ENCODE measurements around the gene IPCEF1.
A peak's percentile ranks its signal among the peaks of the same experiment; 100 is the strongest.

Gene IPCEF1

GRCh38 chr6:154379585-154379984 is 23.0 kb upstream of the IPCEF1 start:
- ChIA-PET POLR2A (no interaction called here), CTCF (no interaction called here)
- no peak for DNase-seq (ENCODE audit: extremely low spot score)
- no peak for TF ChIP-seq FOXA1 (IDR thresholded peaks at IDR 0.05)
- TF ChIP-seq BHLHE40 (IDR thresholded peaks at IDR 0.05; ENCODE audit: borderline replicate concordance): no peak
- TF ChIP-seq PKNOX1 (IDR thresholded peaks at IDR 0.05): no peak
- TF ChIP-seq LEF1 (IDR thresholded peaks at IDR 0.05; ENCODE audit: borderline replicate concordance): no peak
- TF ChIP-seq CTBP1 (IDR thresholded peaks at IDR 0.05; ENCODE audit: borderline replicate concordance): no peak
- no peak for TF ChIP-seq NFRKB (IDR thresholded peaks at IDR 0.05)
- TF ChIP-seq ELF4 (IDR thresholded peaks at IDR 0.05): no peak

- ChIA-PET CTCF (no interaction called here), POLR2A (no interaction called here)
- TF ChIP-seq ELF4 (IDR thresholded peaks at IDR 0.05) (no peak), ARNT (IDR thresholded peaks at IDR 0.05) (no peak), L3MBTL2 (conservative IDR thresholded peaks at IDR 0.05) (no peak), FOXA1 (IDR thresholded peaks at IDR 0.05) (no peak), CTBP1 (IDR thresholded peaks at IDR 0.05; ENCODE audit: borderline replicate concordance) (no peak), SUZ12 (IDR thresholded peaks at IDR 0.05) (no peak), SP1 (IDR thresholded peaks at IDR 0.05) (no peak), TARDBP (IDR thresholded peaks at IDR 0.05) (no peak), LEF1 (IDR thresholded peaks at IDR 0.05; ENCODE audit: borderline replicate concordance) (no peak), BHLHE40 (IDR thresholded peaks at IDR 0.05; ENCODE audit: borderline replicate concordance) (no peak), FOXM1 (IDR thresholded peaks at IDR 0.05; ENCODE audit: borderline replicate concordance) (no peak), NFRKB (IDR thresholded peaks at IDR 0.05) (no peak)
- no peak for DNase-seq (ENCODE audit: extremely low spot score)
Observed at GRCh38 chr6:154378518-154378917, 21.9 kb upstream of the IPCEF1 start.

- POLR2A ChIA-PET: no interaction called here
- CTCF ChIA-PET: interaction anchor here (0.7 kb wide), 1 partner anchor 225 kb away, joined by 3 read pairs; no protein-coding TSS in a partner anchor
- TF ChIP-seq L3MBTL2 (conservative IDR thresholded peaks at IDR 0.05) (no peak), CTBP1 (IDR thresholded peaks at IDR 0.05; ENCODE audit: borderline replicate concordance) (no peak), HDGF (IDR thresholded peaks at IDR 0.05; ENCODE audit: borderline replicate concordance) (no peak), NFRKB (IDR thresholded peaks at IDR 0.05) (no peak), FOXA1 (IDR thresholded peaks at IDR 0.05) (no peak), TARDBP (IDR thresholded peaks at IDR 0.05) (no peak), ELF4 (IDR thresholded peaks at IDR 0.05) (no peak), ARNT (IDR thresholded peaks at IDR 0.05) (no peak), BHLHE40 (IDR thresholded peaks at IDR 0.05; ENCODE audit: borderline replicate concordance) (no peak), PKNOX1 (IDR thresholded peaks at IDR 0.05) (no peak)
- no peak for DNase-seq (ENCODE audit: extremely low spot score)
Observed at GRCh38 chr6:154377726-154378125, 21.1 kb upstream of the IPCEF1 start.

GRCh38 chr6:154373971-154374370 is 17.4 kb upstream of the IPCEF1 start:
- ChIA-PET POLR2A (no interaction called here), CTCF (interaction anchor here (0.6 kb wide), 1 partner anchor 22 kb away, joined by 3 read pairs; no protein-coding TSS in a partner anchor)
- TF ChIP-seq FOXK2 (IDR thresholded peaks at IDR 0.05) (no peak), TARDBP (IDR thresholded peaks at IDR 0.05) (no peak), FOXM1 (IDR thresholded peaks at IDR 0.05; ENCODE audit: borderline replicate concordance) (no peak), ELF4 (IDR thresholded peaks at IDR 0.05) (no peak), LEF1 (IDR thresholded peaks at IDR 0.05; ENCODE audit: borderline replicate concordance) (no peak), HDGF (IDR thresholded peaks at IDR 0.05; ENCODE audit: borderline replicate concordance) (no peak)
- no peak for DNase-seq (ENCODE audit: extremely low spot score)

- no peak for DNase-seq (ENCODE audit: extremely low spot score)
- no peak for TF ChIP-seq HDGF (IDR thresholded peaks at IDR 0.05; ENCODE audit: borderline replicate concordance)
- no peak for TF ChIP-seq FOXM1 (IDR thresholded peaks at IDR 0.05; ENCODE audit: borderline replicate concordance)
- TF ChIP-seq SUZ12 (IDR thresholded peaks at IDR 0.05): no peak
- TF ChIP-seq NFRKB (IDR thresholded peaks at IDR 0.05): no peak
- TF ChIP-seq CTBP1 (IDR thresholded peaks at IDR 0.05; ENCODE audit: borderline replicate concordance): no peak
- no peak for TF ChIP-seq ARNT (IDR thresholded peaks at IDR 0.05)
- no peak for TF ChIP-seq PKNOX1 (IDR thresholded peaks at IDR 0.05)
- no peak for TF ChIP-seq TARDBP (IDR thresholded peaks at IDR 0.05)
- TF ChIP-seq L3MBTL2 (conservative IDR thresholded peaks at IDR 0.05): no peak
- TF ChIP-seq SP1 (IDR thresholded peaks at IDR 0.05): no peak
- TF ChIP-seq ZNF384 (IDR thresholded peaks at IDR 0.05): no peak
- TF ChIP-seq LEF1 (IDR thresholded peaks at IDR 0.05; ENCODE audit: borderline replicate concordance): no peak
- TF ChIP-seq FOXK2 (IDR thresholded peaks at IDR 0.05): no peak
- no peak for TF ChIP-seq ELF4 (IDR thresholded peaks at IDR 0.05)
- CTCF ChIA-PET: interaction anchor here (1.2 kb wide), 1 partner anchor 15 kb away, joined by 3 read pairs; the partner anchor contains the start of gene IPCEF1
- POLR2A ChIA-PET: no interaction called here
Observed at GRCh38 chr6:154371281-154371680, 14.7 kb upstream of the IPCEF1 start.

- peak; percentile 61 for DNase-seq (ENCODE audit: extremely low spot score)
- TF ChIP-seq FOXK2 (IDR thresholded peaks at IDR 0.05): no peak
- TF ChIP-seq HDGF (IDR thresholded peaks at IDR 0.05; ENCODE audit: borderline replicate concordance): no peak
- POLR2A ChIA-PET: no interaction called here
- CTCF ChIA-PET: interaction anchor here (0.7 to 1.2 kb wide), 4 partner anchors 14 to 918 kb away, joined by 3 to 4 read pairs (median 3); partner anchors contain the start of gene IPCEF1
Observed at GRCh38 chr6:154370545-154370944, 13.9 kb upstream of the IPCEF1 start.
